HUES48 (cell line): Measurements from ENCODE around the gene NELFA.

Experiments
- H3K27ac ChIP-seq: one replicate; pipeline ENCODE4 v1.7.0; 2013; ENCODE audit warnings: low read depth, low read length, inconsistent platforms
- H3K27me3 ChIP-seq: 2 replicates; pipeline ENCODE4 v1.6.1; 2013; ENCODE audit warnings: mild to moderate bottlenecking, low read length; ENCODE audit not compliant: control insufficient read depth, insufficient read depth
- H3K36me3 ChIP-seq: 2 replicates; pipeline ENCODE4 v1.6.1; 2013; ENCODE audit warnings: low read length; ENCODE audit not compliant: control insufficient read depth, insufficient read depth
- H3K4me1 ChIP-seq: 2 replicates; pipeline ENCODE4 v1.6.1; 2013; ENCODE audit warnings: mild to moderate bottlenecking, low read length; ENCODE audit not compliant: control insufficient read depth, insufficient read depth
- H3K4me3 ChIP-seq: 2 replicates; pipeline ENCODE4 v1.5.1; 2013; ENCODE audit warnings: mild to moderate bottlenecking, low read depth, low read length
- H3K9ac ChIP-seq: 2 replicates; pipeline ENCODE4 v1.6.1; 2013; ENCODE audit warnings: mild to moderate bottlenecking, low read depth, low read length, moderate library complexity
- H3K9me3 ChIP-seq: 2 replicates; pipeline ENCODE4 v1.6.1; 2013; ENCODE audit warnings: low read length; ENCODE audit not compliant: control insufficient read depth, insufficient read depth

NELFA gene

DNA sequence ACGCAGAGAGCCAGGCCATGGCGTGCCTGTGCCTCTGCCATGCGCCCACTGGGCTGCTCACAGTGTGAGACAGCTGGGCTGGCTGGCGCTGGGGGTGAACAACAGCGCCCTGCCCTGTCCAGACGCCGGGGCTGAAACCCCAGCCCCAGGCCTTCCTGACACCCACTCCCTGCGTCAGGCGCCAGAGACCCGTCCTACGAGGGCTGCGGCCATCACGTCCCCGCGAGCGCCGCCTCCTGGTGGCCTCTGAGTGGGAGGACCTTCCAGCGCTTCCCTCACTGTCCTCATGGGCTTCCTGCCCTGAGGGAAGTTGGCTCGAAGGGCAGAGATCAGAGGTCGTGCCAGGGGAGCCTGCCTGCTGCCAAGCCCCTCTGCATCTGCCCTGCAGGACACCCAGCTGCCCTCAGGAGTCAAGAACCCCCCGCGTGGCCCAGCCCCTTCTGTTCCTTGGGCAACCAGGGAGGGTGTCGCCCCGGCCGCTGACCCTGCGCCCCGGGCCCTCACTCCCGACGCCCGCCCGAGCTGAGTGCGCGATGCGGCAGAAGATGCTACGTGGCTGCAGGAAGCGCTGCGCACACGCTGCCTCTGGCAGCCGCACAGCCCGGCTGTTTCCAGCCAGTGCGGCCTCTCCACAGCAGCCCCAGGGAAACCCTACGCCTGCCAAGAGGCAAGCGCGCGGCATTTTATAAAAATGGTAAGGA is 16.2 kb downstream of the NELFA start:
- Histone ChIP-seq H3K27me3 (no peaks in the 10 kb centered on the region), H3K36me3 (peaks cover 35% of the 10 kb centered on the region), H3K9me3 (no peaks in the 10 kb centered on the region), H3K4me1 (no peaks in the 10 kb centered on the region), H3K9ac (no peak overlapping the region), H3K4me3 (no peak overlapping the region), H3K27ac (no peak overlapping the region)

DNA sequence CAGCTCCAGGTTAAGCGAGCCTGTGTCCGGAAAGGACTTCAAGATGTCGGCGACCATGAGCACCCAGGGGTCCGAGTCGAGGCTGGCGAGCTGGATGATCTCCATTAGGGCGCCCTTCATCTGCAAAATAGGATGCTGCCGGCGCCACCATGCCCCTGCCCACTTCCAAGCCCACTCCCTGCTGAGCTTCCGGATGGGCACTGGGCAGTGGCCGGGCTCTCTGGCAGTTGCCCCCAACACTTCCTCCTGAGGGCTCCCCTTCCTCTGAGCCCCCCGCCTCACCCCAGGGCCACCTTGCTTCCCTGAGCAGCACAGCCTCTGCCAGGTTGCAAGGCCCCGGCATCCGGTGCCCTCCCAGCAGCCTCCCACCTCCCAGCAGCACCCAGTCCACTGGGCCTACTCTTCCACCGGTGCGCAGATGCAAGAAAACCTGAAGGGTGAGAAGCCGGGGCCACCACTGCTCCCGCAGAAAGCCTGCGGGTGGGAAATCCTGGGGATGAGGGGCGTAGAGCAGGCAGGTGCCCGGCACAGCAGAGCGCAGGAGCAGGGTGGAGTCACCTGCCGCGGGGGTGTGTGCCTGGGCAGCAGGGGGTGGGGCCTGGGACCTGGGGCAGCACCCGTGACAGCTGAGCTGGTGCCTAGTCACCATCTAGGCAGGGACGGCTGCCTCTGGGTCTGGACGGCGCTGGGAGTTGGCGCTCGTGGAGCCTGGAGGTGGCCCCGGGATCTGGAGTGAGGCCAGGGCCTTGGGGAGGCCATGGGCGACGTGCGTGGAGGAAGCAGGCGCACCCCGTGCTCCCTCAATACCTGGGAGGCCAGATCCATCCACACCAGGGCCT is 17.0 kb downstream of the NELFA start:
- Histone ChIP-seq H3K36me3 (peaks cover 43% of the 10 kb centered on the region), H3K27ac (no peak overlapping the region), H3K4me1 (no peaks in the 10 kb centered on the region), H3K9ac (no peak overlapping the region), H3K9me3 (no peaks in the 10 kb centered on the region), H3K27me3 (no peaks in the 10 kb centered on the region), H3K4me3 (no peak overlapping the region)

DNA sequence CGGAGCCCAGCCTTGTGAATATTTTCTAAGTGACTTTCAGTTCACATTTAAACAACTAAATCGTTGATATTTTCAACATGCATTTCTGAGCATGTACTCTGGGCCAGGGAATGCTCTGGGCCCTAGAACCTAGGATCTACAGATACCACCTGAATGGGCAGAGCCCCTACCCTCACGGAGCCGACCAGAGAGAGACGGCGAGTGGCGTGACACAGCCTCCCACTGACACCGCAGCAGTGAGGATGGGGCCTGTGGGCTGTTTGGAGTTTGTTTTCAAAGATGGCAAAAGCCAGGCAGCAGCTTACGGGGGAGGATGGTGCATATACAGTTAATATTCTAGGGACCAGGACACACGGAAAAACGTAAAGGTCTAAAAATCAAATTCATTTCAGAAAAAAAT is 17.7 kb downstream of the NELFA start:
- no peaks in the 10 kb centered on the region for H3K9me3 ChIP-seq
- no peak overlapping the region for H3K27ac ChIP-seq
- no peaks in the 10 kb centered on the region for H3K4me1 ChIP-seq
- H3K4me3 ChIP-seq = no peak overlapping the region
- H3K36me3 ChIP-seq = peaks cover 50% of the 10 kb centered on the region
- H3K27me3 ChIP-seq = no peaks in the 10 kb centered on the region
- H3K9ac ChIP-seq = no peak overlapping the region

DNA sequence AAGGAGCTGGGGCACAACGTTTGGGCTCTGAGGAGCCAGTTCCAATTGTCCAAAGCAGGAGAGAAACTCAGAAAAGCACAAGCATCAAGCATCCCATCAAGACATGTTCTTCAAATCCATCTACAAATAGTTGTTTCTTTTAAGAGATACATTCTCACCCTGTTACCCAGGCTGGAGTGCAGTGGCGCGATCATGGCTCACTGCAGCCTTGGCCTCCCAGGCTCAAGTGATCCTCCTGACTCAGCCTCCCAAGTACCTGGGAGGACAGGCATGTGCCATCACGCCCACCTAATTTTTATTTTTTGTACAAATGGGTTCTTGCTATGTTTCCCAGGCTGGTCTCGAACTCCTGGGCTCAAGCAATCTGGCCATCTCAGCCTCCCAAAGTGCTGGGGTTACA is 18.1 kb downstream of the NELFA start:
- peaks cover 54% of the 10 kb centered on the region for H3K36me3 ChIP-seq

DNA sequence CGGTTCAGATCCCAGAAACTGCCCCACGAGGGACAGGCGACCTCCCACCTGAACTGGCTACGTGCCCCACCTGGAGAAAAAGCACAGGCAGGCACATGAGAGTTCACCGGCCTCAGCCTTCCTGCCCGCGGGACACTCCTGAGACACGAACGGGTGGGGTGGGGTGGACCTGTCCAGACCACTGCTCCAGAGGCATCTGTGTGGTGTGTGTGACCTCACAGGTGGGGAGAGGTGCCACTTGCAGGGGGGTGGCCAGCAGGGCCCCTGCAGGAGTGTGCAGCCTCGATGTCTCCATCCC is 18.5 kb downstream of the NELFA start:
- no peak overlapping the region for H3K9ac ChIP-seq
- no peaks in the 10 kb centered on the region for H3K4me1 ChIP-seq
- H3K36me3 ChIP-seq = peaks cover 58% of the 10 kb centered on the region

More for the DNA sequence above, 18.1 kb downstream of the NELFA start:
- no peak overlapping the region for H3K27ac ChIP-seq
- H3K4me1 ChIP-seq = no peaks in the 10 kb centered on the region
- no peaks in the 10 kb centered on the region for H3K9me3 ChIP-seq
- H3K9ac ChIP-seq = no peak overlapping the region
- H3K4me3 ChIP-seq = no peak overlapping the region
- H3K27me3 ChIP-seq = no peaks in the 10 kb centered on the region

DNA sequence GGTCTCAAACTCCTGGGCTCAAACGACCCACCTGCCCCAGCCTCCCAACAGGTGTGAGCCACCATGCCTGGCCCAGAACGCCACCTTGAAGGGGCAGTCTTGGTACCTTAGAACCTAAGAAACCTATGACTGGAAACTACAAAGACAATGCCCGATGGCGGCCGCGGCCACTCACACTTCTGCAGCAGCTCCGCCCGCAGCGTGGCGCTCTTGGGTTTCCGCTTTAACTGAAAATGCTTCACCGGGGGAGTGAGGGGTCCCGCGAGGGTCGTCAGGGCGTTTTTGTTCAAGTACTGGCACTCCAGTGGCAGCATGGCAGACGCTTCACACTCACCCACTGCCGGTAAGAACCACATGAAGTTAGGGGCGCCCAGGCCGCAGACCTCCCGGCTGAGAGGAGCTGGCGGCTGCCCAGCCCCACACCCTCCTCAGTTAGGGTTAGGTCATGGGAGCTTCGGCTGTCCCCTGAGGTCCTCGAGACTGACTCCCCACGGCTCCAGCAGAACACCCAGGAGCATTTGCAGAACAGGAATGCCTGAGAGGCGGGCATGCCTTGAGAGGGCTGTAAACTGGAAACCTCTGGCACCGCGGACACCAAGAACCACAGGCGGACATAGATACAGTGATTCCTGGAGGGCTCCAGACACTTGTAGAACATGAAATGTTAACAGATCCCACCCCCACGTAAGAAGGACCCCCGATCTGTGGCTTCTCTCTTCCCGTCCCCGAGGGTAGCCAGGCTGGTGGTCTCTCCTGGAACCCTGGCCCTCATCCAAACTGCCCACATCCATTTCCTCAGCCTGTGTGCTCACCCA is 19.0 kb downstream of the NELFA start:
- Histone ChIP-seq H3K9ac (no peak overlapping the region), H3K4me3 (no peak overlapping the region), H3K9me3 (no peaks in the 10 kb centered on the region), H3K36me3 (peaks cover 59% of the 10 kb centered on the region), H3K27me3 (no peaks in the 10 kb centered on the region), H3K4me1 (no peaks in the 10 kb centered on the region), H3K27ac (no peak overlapping the region)

More for the DNA sequence above, 18.5 kb downstream of the NELFA start:
- Histone ChIP-seq H3K4me3 (no peak overlapping the region), H3K27ac (no peak overlapping the region), H3K27me3 (no peaks in the 10 kb centered on the region), H3K9me3 (no peaks in the 10 kb centered on the region)

DNA sequence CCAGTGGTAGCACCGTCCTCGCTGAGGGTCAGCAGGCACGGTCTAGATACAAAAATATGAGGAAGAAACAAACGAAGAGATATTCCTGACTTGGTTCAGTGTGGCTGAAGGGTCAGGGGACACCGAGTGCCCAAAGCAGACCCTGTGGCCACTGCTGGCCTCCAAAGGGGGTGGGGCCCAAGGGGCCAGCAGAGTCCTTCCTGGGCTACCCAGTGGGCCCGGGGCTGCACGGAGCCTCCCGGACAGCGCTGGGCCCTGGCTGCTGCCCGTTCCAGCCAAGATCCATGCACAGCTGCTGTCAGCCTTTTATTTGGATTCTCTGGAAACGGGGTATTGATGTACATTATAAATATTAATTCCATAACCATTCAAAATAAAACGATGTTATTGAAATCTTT is 20.4 kb downstream of the NELFA start:
- no peak overlapping the region for H3K27ac ChIP-seq
- H3K36me3 ChIP-seq = peaks cover 73% of the 10 kb centered on the region
- H3K4me1 ChIP-seq = no peaks in the 10 kb centered on the region
- no peaks in the 10 kb centered on the region for H3K27me3 ChIP-seq
- H3K9me3 ChIP-seq = no peaks in the 10 kb centered on the region
- H3K9ac ChIP-seq = no peak overlapping the region
- no peak overlapping the region for H3K4me3 ChIP-seq

DNA sequence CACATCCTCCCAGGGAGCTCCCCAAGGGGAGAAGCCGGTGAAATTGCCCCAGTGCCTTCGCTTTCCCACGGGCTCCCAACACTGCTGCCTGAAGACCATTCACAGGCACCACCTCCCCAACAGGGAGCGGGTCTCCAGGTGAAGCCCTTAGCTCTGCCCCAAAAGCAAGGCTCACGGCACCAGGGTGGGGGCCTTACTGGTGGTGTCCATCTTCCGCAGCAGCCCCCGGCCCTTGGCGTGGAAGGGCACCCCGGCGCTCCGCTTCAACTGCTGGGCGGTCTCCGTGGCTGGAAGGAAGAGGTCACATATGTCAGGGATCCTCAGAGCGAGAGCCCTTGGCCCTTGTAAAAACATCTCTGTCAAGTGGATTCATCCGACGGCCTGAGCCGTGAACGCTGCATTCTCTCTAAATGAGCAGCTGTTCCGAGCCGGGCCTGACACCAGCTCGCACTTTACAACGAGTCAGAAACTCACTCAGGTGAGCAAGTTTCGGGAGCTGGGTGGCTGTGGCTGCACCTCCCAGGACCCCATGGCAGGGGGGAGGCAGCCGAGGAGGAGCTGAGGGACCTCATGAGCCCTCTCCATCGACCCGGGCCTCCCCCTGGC is 20.9 kb downstream of the NELFA start:
- no peak overlapping the region for H3K4me3 ChIP-seq
- H3K36me3 ChIP-seq = peaks cover 78% of the 10 kb centered on the region
- no peak overlapping the region for H3K27ac ChIP-seq
- no peaks in the 10 kb centered on the region for H3K27me3 ChIP-seq
- no peak overlapping the region for H3K9ac ChIP-seq
- H3K4me1 ChIP-seq = no peaks in the 10 kb centered on the region
- H3K9me3 ChIP-seq = no peaks in the 10 kb centered on the region

DNA sequence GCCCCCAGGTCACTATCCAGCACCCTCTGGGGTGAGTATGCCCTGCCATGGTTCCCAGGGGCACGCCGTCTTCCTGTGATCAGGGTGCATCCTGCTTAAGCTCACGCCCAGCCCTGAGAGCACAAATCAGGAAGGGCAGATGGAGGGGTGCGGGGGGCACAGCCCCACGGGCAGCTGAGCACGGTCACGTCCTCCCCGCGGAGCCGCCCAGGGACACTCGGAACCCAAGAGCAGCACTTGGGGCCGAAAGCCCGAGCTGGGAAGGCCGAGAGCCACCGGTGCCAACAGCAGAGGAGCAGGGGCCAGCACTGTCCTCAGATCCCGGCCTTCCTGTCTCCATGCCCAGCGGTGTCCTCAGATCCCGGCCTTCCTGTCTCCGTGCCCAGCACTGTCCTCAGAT is 21.5 kb downstream of the NELFA start:
- Histone ChIP-seq H3K27me3 (no peaks in the 10 kb centered on the region), H3K27ac (no peak overlapping the region), H3K9me3 (no peaks in the 10 kb centered on the region), H3K36me3 (peaks cover 83% of the 10 kb centered on the region), H3K4me3 (no peak overlapping the region), H3K9ac (no peak overlapping the region), H3K4me1 (no peaks in the 10 kb centered on the region)

DNA sequence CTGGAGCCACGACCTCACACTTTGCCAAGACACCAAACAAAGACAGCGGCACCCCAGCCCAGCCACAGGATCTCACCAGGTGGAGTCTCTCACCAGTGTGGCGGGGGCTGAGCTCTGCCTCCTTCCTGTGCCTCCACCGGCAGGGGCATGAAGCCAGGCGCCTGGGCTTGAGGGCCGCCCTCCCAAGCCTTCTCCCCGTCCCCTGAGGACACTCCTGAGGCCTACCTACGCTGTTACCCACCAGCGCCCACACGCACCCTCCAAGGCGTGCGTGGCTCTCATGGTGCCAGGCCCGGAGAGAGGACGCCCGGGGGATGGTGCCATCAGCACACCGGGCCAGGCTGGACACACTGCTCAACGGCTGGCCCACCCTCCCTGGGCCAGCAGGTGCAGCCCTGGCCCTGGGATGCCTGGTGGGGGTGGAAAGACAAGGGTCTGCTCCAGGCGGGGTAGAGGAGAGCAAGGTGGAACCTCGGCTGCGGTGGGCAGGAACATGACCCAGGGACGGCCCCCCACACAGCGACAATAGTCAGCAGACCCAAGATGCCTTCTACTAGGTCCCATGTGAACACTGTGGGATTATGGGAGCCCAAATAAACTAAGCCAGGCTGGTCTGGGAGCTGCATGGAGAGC is 22.1 kb downstream of the NELFA start:
- H3K36me3 ChIP-seq = peaks cover 89% of the 10 kb centered on the region
- no peak overlapping the region for H3K4me3 ChIP-seq
- no peaks in the 10 kb centered on the region for H3K9me3 ChIP-seq
- no peak overlapping the region for H3K9ac ChIP-seq
- no peaks in the 10 kb centered on the region for H3K27me3 ChIP-seq
- no peaks in the 10 kb centered on the region for H3K4me1 ChIP-seq
- H3K27ac ChIP-seq = no peak overlapping the region
